HuH-7 (cell line): Measurements from ENCODE around the gene LENG9.
"Not testable (repeated sequence)": the region's sequence is repeated elsewhere in the genome, so short reads cannot be mapped to it uniquely, and the experiment has no call there.

Source experiments
- DNase-seq: peaks from one replicate; pipeline ENCODE4 v3.0.0; 2011; ENCODE audit warnings: low spot score

The LENG9 gene

DNA sequence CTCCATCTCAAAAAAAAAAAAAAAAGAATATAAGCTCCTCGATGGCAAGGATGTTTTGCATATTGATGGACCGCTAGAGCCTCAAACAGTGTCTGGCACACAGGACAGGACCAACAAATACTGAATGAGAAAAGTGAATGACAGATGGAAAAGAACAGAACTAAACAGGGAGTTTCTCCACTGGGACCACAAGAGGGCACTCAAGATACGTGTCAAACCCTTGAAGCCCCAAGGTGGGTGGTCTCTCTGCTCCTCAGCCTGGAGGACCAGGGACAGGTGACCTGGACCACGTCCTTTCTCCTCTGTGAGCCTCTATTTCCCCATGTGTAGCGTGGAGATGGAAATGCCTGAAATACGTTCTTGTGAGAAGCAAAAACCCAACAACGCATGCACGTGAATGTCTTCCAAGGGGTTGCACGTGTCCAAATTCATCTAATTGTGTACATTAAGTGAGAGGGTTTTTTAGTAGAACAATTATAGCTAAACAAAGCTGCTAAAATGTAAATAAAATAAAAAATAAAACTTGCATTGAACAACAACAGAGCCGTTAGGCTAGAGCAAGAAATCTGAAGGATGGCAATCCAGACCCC lies 15.2 kb upstream of the LENG9 start:
- DNase-seq: no peak

DNA sequence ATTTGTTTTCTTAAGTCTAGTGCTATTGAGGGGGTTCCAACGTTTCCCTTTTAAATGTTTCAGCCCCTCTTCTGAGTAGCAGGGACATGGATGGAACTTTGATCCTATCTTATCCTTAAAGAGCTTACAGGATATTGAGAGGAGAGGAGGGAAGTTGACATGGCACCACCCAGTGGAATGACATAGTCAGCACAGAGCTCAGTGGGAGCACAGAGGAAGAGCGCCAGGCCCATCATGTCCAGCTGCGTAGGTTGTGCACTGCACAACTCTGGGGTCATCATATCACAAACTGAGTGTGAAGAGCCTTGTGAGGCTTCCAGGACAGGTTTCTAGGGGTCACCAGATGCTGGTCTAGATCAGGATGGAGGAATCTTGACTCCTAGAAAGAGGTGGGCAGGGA lies 14.1 kb upstream of the LENG9 start:
- no peak for DNase-seq

DNA sequence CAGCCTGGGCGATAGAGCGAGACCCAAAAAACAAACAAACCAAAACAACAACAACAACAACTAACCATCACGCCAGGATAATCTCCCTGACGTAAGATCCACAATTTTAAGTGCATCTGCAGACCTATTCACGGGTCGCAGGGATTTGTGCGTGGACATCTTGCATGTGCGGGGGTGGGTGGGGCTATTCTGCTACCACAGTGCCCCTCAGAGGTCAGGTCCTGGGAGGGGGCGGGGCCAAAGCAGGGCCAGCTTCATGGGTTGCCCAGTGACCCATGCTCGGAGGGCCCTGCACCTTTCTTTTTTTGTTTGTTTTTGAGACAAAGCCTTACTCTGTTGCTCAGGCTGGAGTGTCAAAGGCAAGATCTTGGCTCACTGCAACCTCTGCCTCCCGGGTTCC lies 12.1 kb upstream of the LENG9 start:
- no peak for DNase-seq

DNA sequence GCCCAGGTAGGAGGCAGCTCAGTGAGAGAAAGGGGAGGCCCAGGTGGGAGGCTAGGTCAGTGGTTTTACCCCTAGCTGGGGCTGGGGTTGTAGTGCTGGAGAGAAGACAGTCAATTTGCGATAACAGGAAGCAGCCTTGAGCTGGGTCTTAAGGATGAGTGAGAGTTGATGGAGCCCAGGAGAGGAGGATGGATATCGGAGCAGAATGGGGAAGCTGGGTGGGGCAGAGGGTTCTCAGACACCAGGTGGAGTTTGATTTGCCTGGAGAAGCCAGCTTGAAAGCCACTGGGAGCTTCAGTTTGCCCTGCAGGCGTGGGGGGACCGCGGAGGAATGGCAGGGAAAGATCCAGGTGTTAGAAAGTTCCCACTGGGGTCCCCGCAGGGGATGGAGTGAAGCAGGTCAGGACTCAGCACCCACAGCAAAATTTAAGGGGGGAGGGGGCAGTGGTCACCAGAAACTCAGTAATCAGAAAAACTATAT lies 10.4 kb upstream of the LENG9 start:
- DNase-seq: no peak

DNA sequence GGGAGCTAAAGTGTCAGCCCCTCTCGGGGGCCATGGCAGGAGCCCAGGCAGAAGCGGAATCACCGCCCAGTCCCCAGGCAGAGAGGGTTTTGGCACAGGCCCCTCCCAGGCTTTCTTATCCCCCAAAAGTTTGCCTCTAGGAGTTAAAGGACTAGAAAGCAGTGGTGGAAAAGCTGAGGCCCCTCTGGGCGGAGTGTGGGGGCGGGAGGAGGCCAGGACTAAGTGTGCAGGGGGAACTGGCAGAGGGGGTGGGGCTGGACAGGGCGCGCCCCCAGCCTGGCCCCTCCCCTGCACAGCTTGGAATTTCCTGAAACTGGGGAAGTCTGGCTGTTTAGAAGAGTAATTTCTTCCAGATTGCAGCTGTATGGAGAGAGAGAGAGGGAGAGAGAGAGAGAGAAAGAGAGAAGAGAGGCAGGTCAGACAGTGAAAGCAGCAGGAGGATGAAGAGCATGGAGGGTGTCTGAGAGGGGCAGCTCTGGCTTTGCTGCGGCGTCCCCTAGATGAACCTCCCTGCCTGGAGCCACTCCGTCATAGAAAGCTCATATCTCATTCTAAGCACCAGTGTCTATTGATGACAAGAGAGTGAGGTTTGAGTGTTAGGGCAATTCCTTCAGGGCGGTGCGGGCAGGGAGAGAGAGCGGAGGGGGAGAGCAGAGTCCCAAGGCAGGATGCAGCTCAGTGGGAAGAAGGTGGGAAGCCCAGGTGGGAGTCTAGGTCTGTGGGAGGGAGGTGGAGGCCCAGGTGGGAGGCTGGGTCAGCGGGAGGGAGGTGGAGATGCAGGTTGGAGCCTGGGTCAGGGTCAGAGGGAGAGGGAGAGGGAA lies 9.7 kb upstream of the LENG9 start, which contains the start of gene CDC42EP5:
Gene CDC42EP5, minus strand, starts transcription at position 226 of the 821 bp plus-strand sequence. CDS start 7,749 bp downstream, outside the sequence.
- DNase-seq: no peak

DNA sequence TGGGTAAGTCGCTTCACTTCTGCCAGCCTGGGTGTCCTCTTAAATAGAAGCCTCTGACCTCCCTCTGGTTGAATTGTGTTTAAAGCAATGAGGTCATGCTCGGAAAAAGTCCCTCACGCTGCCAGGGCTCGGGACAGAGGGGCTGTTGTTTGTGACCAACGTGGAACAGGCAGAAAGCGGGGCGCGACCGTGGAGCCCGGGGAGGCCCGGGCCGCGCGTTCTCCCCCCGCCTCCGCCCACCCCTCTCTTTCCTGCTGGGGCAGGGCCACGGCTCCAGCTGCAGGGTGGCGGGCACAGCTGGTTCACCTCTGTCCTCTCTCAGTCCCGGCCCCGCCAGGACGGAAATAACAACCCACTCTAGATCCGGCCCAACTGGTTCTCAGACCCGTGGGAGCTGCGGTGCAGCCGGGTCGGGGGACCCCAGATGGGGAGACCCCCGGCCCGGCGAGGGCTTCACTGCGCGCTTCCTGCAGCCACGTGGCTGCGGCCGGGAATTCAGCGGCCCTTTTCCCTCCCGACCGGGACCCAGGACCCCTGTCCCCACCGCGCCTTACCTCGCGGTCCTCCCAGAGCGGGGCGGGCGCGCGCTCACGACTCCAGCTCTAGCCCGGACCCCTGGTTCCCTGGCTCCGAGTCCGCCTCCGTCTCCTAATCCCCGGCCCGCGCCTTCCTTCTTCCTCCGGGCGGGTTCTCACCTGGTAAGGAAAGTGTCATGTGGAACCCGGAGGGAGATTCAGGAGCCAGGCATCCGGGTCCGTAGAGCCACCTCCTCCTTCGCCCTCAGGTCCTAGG lies 7.6 kb upstream of the LENG9 start:
- DNase-seq: no peak

DNA sequence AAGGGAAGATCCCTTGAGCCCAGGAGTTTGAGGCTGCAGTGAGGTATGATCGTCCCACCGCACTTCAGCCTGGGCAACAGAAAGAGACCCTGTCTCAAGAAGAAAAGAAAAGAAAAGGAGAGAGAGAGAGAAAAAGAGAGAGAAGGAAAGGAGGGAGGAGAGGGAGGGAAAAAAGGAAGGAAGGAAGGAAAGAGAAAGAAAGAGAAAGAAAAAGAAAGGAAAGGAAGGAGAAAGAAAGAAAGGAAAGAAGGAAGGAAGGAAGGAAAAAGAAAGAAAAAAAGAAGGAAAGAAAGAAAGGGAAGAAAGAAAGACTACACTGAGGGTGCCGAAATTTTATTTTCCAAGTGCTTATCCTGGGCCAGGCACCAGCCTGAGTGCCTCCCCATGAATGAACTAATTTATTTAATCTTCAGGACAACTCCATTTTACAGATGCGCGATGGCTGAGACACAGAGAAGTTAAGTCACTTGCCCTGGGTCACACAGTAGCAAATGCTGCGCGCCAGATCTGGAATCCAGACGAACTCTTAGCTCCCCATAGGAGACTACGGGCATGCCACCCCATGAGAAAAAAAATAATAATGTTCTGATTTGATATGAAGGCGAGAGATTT lies 6.8 kb upstream of the LENG9 start:
- DNase-seq: no peak

DNA sequence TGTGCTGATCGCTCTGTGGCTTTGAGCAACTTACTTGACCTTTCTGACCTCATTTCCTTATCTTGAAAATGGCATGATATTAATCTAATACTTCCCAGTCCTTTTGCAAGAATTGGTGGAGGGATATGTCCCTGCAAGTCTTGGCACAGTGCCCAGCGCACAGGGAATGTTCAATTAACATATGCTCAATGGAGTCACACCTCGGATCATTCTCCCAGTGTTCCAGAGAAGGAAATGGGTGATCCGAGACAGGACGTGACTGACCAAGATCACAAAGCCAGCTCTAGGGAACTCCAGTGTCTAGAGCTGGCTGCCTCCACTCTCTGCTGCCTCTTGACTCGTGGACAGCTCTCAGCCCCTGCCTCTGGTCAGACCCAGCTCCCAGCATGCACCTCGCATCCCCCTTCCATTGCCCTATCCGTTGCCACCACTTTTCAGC lies 5.9 kb upstream of the LENG9 start:
- DNase-seq: no peak

DNA sequence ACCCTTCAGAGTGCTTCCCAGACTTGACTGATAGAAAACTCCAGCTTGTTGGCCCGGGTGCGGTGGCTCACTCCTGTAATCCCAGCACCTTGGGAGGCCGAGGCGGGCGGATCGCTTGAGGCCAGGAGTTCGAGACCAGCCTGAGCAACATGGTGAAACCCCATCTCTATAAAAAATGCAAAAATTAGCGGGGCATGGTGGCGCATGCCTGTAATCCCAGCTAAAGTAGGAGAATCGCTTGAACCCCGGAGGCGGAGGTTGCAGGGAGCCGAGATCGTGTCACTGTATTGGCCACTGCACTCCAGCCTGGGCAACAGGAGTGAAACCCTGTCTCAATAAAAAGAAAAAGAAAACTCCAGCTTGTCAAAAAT lies 2.5 kb upstream of the LENG9 start:
- DNase-seq: not testable (repeated sequence)

DNA sequence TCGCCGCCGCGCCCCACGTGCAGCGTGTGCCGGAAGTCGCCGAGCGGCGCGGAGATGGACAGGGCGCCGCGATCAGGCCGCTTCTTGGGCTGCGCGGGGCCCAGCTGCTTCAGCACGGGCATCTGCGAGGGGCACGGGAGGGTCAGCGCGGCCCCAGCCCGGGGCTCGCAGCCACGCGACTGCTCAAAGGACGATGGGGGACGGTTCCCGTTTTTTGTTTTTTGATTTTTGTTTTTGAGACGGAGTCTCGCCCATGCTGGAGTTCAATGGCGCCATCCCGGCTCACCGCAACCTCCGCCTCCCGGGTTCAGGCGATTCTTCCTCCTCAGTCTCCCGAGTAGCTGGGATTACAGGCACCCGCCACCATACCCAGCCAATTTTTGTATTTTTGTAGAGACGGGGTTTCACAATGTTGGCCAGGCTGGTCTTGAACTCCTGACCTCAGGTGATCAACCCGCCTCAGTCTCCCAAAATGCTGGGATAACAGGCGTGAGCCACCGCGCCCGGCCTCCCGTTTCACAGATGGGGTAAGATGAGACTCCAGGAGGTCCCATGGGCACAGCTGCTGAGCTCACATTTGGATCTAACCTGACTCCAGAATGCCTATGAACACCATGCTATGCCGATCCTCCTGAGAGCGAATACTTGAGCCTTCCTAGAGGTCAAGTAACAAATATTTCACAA lies 2.0 kb upstream of the LENG9 start:
- no peak for DNase-seq

DNA sequence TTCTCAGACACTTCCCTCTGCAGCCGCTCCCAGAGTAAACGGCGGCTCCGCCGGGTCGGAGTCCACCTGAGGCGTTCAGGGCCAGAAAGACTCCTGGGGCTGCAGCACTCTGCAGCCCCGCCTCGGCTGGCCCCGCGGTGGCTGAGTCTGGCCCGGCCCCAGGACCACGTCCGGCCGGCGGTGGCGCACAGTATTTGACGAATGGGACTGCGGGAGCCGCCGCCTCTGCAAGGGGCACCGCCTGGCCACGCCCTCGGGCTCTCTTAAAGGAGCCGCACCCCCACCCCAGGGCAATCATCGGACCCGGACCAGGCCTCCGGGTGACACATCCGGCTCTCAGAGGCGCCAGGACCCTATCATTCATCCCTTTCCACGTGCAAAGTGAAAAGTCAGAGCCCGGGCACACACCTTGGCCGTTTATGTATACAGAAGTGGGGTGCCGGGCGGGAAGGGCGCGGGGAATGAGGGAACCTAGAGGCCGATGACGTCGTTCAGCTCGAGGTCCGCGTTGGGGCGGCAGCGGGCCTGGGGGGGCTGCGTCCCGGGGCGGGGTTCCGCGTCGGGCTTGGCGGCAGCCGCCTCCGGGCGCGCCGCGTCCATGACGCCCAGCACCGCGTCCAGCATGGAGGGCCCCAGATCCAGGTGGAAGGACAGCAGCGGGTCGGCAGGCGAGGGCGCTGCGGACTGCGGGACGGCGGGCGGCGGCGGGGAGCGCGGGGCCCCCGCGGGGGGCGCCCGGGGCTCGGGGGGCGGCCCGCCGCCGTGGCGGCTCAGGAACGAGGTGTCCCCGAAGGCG lies 1.2 kb upstream of the LENG9 start:
- peak; percentile 95 for DNase-seq

DNA sequence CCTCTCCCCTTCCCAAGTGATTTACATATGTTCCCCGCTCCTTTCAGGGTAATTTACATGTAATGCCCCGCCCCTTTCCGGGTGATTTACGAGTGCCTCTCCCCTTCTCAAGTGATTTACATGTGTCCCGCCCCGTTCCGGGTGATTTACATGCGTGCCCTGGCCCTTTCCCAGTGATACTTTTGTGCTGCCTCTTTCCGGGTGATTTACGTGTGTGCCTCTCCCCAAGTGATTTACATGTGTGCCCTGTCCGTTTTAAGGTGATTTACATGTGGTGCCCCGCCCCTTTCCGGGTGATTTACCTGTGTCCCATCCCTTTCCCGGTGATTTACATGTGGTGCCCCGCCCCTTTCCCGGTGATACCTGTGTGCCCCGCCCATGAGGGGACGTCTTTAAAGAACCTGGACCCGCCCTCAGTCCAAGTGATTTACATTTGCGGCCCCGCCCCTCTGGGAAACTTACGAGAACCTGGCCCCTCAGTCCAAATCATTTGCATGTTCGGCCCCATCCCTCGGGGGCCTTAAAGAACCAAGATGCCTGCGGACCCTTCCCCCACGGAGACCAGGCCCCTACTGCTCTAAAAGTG lies 559 bp upstream of the LENG9 start:
- peak; percentile 75 for DNase-seq

DNA sequence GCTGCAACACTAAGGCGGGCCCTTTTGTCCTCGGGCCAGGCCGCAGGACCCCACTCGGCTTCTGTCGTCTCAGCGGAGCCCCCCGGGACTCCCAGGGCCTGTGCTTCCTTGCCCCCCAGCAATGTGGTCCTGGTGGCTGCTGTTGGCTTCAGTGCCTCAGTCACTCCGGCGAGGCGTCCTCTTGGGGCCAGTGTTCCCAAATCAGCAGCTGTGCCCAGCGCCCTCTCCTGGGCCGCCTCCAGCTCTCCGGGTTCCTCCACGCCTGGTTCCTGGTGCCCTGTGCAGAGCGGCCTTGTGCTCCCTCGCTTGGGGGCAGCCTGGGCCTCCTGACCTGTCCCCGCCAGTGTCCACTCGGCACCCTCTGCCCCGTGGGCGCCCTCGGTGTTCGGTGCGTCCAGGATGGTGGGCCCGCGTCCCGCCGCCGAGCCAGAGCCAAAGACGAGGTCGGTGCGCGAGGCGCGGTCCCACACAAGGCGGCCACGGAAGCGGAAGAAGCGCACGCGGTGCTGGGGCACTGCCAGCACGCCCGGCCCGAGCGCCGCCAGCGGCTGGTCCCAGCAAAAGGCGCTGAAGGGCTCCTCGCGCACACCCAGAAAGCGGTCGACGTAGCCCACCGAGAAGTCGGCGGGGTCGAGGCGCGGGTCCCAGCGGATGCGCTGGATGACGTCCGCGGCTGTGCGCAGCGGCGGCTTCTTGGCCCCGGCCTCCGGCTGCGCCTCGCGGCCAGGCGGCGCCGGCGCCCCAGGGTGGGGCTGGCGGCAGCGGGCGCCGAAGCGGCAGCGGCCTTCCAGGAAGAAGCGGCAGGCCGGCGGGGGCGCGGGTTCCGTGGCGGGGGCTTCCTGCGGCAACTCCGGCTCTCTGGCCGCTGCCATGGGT lies 685 bp downstream of the LENG9 start:
- DNase-seq: peak; percentile 0

DNA sequence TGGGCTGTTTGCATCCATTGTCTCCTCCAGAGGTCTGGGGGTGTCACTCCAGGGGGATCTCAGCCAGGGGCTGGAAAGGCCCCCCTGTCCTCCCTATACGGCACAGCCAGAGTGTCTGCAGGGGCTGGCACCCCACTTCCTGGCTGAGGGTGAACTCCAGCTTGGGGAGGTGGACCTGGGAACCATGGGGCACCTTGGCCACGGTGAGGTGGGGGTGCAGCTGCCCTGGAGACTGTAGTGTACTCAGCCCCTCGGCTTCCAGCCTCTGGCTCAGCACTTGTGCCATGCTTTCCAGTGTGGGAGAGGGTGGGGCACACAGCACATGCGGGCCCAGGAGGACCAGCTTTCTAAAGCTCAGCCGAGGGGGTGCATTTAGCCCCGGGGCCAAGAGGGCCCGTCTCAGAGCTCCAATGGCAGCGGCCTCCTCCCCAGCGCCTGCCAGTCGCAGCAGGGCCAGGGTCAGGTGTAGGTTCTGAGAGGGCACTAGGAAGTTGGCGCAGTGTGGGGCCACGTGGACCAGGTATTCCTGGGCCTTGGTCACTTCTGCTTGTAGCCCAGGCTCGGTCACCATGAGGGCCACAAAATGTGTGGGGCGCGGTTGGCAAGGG lies 1.4 kb downstream of the LENG9 start:
- DNase-seq: no peak

DNA sequence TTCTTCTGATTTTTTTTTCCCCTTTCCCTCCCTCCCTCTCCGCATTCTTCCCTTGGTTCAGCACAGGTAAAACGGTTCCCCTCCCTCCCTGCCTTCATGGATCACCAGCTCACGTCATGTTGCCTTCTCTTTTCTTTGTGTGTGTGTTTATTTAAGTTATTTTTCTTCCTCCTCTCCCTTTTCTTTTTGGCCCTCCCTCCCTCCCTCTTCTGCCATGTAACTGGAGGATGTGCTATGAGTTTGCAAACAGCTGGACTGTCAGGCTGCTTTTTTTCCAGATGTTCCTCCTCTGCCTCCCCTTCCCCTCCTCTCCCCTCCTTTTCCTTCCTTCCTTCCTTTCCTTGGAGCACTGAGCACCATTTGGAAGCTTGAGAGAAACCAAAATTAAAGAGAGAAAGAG lies 2.0 kb downstream of the LENG9 start:
- DNase-seq: no peak

DNA sequence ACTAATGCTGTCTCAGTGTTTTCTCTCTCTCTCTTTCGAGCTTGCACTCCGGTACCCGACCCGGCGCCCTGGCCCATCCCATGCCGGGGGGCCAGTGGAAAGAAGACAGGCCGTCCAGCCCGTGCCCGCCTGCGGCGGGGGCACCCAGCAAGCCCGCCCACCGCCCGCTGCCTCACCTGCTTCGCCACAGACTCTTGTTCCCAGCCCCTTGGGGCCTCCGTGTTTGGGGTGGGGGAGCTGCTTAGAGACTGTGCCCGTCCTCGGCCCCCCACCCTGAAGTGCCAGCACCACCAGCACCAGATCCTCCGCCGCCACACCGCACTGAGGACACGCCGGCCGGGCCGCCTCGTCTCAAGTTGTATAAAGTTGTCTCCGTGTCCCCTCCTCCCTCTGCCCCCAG lies 2.4 kb downstream of the LENG9 start:
- DNase-seq: no peak

DNA sequence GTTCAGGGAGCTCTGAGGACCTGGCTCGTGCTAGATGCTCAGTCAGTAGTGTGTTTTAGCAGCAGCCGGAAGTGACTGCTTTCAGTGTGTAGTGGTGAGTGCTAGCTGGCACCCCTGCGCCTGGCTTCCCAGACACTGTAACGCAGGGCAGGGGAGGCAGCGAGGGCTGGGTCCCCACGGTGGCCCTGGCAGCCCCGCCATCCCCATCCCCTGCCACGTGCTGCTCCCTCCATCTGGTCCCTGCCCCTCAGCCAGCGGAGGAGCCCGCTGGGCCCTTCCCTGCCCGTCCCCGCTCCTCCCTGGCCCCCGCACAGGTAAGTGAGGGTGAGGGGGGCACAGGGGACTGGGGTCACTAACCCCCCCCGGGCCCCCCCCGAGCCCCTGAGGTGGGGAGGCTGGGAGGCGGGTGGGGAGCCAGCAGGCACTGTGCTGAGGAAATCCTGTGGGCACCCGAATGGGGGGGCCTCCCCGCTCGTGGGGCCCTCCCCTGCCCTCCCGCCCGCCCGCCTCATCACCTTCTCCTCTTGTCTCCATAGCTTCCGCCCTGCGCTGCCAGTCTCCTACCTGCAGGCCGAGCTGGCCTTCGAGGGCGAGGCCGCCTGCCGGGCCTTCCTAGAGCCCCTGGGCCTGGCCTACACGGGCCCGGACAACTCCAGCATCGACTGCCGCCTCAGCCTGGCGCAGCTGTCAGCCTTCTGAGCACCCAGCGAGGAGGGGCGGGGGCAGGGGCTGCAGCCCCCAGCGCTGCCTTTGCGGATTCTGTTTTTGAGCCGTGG lies 3.2 kb downstream of the LENG9 start:
- DNase-seq: no peak
